Measurements from ENCODE around the gene CHDH. TPM values are rescaled to one million over a fixed set of nuclear protein-coding genes. Genes with fewer than 3 reads are reported as not detected.
A peak's percentile ranks its signal among the peaks of the same experiment; 100 is the strongest.

The CHDH gene, protein sequence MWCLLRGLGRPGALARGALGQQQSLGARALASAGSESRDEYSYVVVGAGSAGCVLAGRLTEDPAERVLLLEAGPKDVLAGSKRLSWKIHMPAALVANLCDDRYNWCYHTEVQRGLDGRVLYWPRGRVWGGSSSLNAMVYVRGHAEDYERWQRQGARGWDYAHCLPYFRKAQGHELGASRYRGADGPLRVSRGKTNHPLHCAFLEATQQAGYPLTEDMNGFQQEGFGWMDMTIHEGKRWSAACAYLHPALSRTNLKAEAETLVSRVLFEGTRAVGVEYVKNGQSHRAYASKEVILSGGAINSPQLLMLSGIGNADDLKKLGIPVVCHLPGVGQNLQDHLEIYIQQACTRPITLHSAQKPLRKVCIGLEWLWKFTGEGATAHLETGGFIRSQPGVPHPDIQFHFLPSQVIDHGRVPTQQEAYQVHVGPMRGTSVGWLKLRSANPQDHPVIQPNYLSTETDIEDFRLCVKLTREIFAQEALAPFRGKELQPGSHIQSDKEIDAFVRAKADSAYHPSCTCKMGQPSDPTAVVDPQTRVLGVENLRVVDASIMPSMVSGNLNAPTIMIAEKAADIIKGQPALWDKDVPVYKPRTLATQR
- 100 to 1,000 TPM in 1 of 4 donors, 10 to 100 TPM in 3; 36.5 to 114 (median 53.7) TPM for total RNA-seq

DNA sequence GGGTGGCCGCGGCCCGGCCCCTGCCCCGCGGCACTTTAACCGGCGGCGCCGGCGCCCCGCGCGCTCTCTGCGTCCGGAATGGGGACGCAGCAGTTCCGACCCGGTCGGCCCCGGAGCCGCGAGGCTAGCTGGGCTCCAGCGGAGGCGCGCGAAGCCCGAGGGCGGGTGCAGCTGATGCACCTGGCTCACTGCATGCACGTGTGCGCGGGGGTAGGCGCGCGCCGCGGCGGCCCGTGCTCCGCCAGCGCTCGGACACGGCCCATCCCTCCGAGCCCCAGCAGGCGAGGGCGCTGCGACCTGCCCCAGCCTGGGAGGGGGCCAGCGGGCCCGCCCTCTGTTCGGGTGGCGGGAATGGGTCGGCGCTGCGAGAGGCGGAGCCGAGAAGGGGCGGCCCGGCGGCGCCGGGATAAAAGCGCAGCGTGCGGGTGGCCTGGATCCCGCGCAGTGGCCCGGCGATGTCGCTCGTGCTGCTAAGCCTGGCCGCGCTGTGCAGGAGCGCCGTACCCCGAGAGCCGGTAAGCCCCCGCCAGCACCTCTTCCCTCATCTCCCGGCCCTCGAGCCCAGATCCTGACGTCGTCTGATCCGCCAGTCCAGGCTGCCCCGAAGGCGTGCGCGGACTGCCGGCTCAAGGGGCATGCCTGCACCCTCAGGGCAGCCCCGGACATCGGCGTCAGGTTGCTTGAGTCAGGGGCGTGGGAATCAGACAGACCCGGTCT, at the start of gene CHDH, which contains the start of gene IL17RB:
TSS of gene CHDH (minus strand) at position 286 of the 717 bp plus-strand sequence. CDS start 22,411 bp downstream, outside the sequence.
TSS of gene IL17RB (plus strand) at position 435 of the 717 bp plus-strand sequence. CDS start at position 456, 21 bp downstream.
- Histone ChIP-seq H3K27ac (peak within 1 kb of the TSS; percentile 80 to 91 (median 86)), H3K36me3 (no peaks in the 10 kb centered on the region), H3K9me3 (no peaks in the 10 kb centered on the region), H3K27me3 (peaks cover 31% of the 10 kb centered on the region), H3K4me1 (peaks cover 4 to 46% (median 39%) of the 10 kb centered on the region in 4 donors), H3K4me3 (peak within 1 kb of the TSS; percentile 54 to 80 (median 72))
- peak; percentile 84 for DNase-seq
- in situ Hi-C loops (cut with MboI; ENCODE audit: low pct_ligation_motif_present in 1 of 4, low pct_unique_long_range_greater_than_20kb in 1 of 4, low sequenced_read_pairs in 3 of 4): no loop called here
- TF ChIP-seq, protein P1, sequence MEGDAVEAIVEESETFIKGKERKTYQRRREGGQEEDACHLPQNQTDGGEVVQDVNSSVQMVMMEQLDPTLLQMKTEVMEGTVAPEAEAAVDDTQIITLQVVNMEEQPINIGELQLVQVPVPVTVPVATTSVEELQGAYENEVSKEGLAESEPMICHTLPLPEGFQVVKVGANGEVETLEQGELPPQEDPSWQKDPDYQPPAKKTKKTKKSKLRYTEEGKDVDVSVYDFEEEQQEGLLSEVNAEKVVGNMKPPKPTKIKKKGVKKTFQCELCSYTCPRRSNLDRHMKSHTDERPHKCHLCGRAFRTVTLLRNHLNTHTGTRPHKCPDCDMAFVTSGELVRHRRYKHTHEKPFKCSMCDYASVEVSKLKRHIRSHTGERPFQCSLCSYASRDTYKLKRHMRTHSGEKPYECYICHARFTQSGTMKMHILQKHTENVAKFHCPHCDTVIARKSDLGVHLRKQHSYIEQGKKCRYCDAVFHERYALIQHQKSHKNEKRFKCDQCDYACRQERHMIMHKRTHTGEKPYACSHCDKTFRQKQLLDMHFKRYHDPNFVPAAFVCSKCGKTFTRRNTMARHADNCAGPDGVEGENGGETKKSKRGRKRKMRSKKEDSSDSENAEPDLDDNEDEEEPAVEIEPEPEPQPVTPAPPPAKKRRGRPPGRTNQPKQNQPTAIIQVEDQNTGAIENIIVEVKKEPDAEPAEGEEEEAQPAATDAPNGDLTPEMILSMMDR (IDR thresholded peaks at IDR 0.05): no peak
- TF ChIP-seq POLR2AphosphoS5 (IDR thresholded peaks at IDR 0.05) (peak; percentile 29 to 83 (median 68)), POLR2A (IDR thresholded peaks at IDR 0.05) (peak; percentile 55), EP300 (IDR thresholded peaks at IDR 0.05; ENCODE audit: low read depth) (no peak)
- intact Hi-C loops (cut with DNase I; ENCODE audit: low total_unique reads): no loop called here
- 4% methylated on average over 34 of the region's 91 CpGs; no CpG with 5 or more reads in 1 of the 2 donors for WGBS, 2 donors (ENCODE audit: low coverage in 1 of 2)

DNA sequence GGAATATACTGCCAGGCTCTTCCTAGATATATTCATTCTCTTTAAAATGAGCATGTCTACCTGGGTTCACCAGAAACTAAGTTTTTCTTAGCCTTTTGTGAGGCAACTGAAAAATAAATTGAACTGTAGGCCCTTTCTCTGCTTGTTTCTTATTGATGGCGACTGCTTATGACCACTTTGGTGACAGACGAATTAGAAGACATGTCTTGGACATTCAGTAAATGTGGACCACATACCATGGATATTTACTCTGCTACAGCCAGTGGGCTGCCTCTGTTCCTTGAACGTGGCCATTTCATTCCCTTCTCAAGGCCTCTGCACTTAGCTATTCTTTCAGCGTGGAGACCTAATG, 46.0 kb upstream of the CHDH start:
- in situ Hi-C loops (cut with MboI; ENCODE audit: low pct_ligation_motif_present in 1 of 4, low pct_unique_long_range_greater_than_20kb in 1 of 4, low sequenced_read_pairs in 3 of 4) (loop anchor here in 1 of 4 donors (25.0 kb wide), 1 partner anchor 555 kb away; the partner anchor contains the start of gene DCP1A), intact Hi-C loops (cut with DNase I; ENCODE audit: low total_unique reads) (no loop called here)
- Histone ChIP-seq H3K9me3 (no peaks in the 10 kb centered on the region), H3K27me3 (peaks cover 4% of the 10 kb centered on the region), H3K4me3 (peak overlapping the region; percentile 4 to 89 (median 74)), H3K4me1 (peaks cover 14 to 32% (median 19%) of the 10 kb centered on the region in 4 donors), H3K27ac (peak overlapping the region; percentile 93 to 98 (median 97)), H3K36me3 (no peaks in the 10 kb centered on the region)
- DNase-seq: no peak
- no peak for TF ChIP-seq POLR2AphosphoS5 (IDR thresholded peaks at IDR 0.05)
- TF ChIP-seq POLR2A (IDR thresholded peaks at IDR 0.05): no peak
- no peak for TF ChIP-seq EP300 (IDR thresholded peaks at IDR 0.05; ENCODE audit: low read depth)
- TF ChIP-seq, protein P1 (IDR thresholded peaks at IDR 0.05): no peak
- 48 to 59% methylated on average over 2 to 4 of the region's 4 CpGs for WGBS, 2 donors (ENCODE audit: low coverage in 1 of 2)

DNA sequence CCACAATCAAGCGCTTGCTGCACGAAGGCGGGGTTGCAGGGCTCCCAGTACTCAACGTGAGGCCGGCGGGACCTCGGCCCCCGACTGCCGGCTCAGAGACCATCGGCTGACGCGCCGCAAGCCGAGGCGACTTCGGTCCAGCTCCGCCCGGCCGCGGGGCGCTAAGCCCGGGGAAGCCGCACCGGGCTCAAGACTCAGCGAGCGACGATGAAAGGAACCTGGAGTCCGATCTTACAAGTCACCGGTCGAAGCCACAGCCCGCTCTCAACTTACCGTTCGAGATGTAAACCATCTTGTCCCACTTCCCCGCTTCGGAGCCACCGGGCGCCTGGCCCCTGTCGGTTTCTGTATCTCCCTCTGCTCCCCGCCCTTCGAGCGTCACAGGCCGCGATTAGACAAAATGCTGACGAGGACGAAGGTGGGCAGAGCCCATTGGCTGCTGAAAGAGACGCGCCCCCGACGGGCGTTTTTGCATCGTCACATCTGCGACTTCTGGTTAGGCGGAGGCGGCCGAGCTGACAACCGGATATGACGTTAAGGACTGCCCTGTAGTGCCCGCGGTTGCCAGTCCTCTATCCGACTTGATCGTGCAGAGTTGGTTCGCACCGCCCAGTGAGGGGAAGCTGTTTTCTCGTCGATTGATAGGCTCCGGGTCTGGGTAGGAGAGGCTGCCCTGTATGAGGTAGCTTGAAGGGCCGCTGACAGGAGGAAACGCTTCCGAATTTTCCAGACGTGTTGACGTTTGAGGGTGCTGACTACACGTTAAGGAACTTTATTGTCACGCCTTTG, 45.5 kb upstream of the CHDH start, which contains the start of gene SELENOK:
TSS of gene SELENOK (minus strand) at position 363 of the 789 bp plus-strand sequence.
- Histone ChIP-seq H3K4me1 (peaks cover 14 to 32% (median 19%) of the 10 kb centered on the region in 4 donors), H3K4me3 (peak within 1 kb of the TSS; percentile 67 to 93 (median 85)), H3K27ac (peak within 1 kb of the TSS; percentile 93 to 98 (median 97)), H3K27me3 (no peaks in the 10 kb centered on the region), H3K36me3 (no peaks in the 10 kb centered on the region), H3K9me3 (no peaks in the 10 kb centered on the region)
- peak; percentile 99 for DNase-seq
- 0% methylated on average over 52 of the region's 73 CpGs; no CpG with 5 or more reads in 1 of the 2 donors for WGBS, 2 donors (ENCODE audit: low coverage in 1 of 2)
- intact Hi-C loops (cut with DNase I; ENCODE audit: low total_unique reads): no loop called here
- in situ Hi-C loops (cut with MboI; ENCODE audit: low pct_ligation_motif_present in 1 of 4, low pct_unique_long_range_greater_than_20kb in 1 of 4, low sequenced_read_pairs in 3 of 4): loop anchor here in 1 of 4 donors (25.0 kb wide), 1 partner anchor 554 kb away; the partner anchor contains the start of gene DCP1A
- TF ChIP-seq POLR2A (IDR thresholded peaks at IDR 0.05): peak; percentile 99
- no peak for TF ChIP-seq EP300 (IDR thresholded peaks at IDR 0.05; ENCODE audit: low read depth)
- peak; percentile 99 for TF ChIP-seq POLR2AphosphoS5 (IDR thresholded peaks at IDR 0.05)
- TF ChIP-seq, protein P1 (IDR thresholded peaks at IDR 0.05): no peak
